Progenitor cell of endocrine pancreas (in vitro differentiated cells): ENCODE measurements around the gene NME3. TPM values are rescaled to one million over a fixed set of nuclear protein-coding genes. Genes with fewer than 3 reads are reported as not detected.

Experiments used
- DNase-seq: peaks from one replicate; pipeline ENCODE4 v3.0.0; 2021; ENCODE audit warnings: low spot score; ENCODE audit not compliant: unreplicated experiment
- H3K27ac Mint-ChIP-seq: 2 replicates; pipeline ENCODE4 v1.8.0; 2021; ENCODE audit warnings: mild to moderate bottlenecking, moderate library complexity, mixed read lengths
- H3K27me3 Mint-ChIP-seq: 2 replicates; pipeline ENCODE4 v1.8.0; 2021; ENCODE audit warnings: mixed read lengths
- H3K36me3 Mint-ChIP-seq: 2 replicates; pipeline ENCODE4 v1.8.0; 2022; ENCODE audit warnings: mixed read lengths; ENCODE audit not compliant: insufficient read depth
- H3K4me1 Mint-ChIP-seq: 2 replicates; pipeline ENCODE4 v1.8.0; 2021; ENCODE audit warnings: low read depth, mixed read lengths
- H3K4me3 Mint-ChIP-seq: 2 replicates; pipeline ENCODE4 v1.8.0; 2021; ENCODE audit warnings: low read depth, mild to moderate bottlenecking, moderate library complexity, mixed read lengths
- H3K9me3 Mint-ChIP-seq: 2 replicates; pipeline ENCODE4 v1.8.0; 2021; ENCODE audit warnings: low read depth, mixed read lengths
- total RNA-seq: library from RNA; stranded (reverse); gene quantifications from 2 replicates; pipeline ENCODE4 v1.2.1, GENCODE V29; 2021
- TF ChIP-seq, protein P1 (sequence below): fragments of 200-600 bp; sonication (generic); IDR thresholded peaks from one replicate; pipeline ENCODE4 v1.5.0; 2021; ENCODE audit warnings: antibody characterized with exemption, mild to moderate bottlenecking; ENCODE audit not compliant: unreplicated experiment

The NME3 gene
- total RNA-seq, 1 donor from 2014 or later = 34.4 TPM

DNA sequence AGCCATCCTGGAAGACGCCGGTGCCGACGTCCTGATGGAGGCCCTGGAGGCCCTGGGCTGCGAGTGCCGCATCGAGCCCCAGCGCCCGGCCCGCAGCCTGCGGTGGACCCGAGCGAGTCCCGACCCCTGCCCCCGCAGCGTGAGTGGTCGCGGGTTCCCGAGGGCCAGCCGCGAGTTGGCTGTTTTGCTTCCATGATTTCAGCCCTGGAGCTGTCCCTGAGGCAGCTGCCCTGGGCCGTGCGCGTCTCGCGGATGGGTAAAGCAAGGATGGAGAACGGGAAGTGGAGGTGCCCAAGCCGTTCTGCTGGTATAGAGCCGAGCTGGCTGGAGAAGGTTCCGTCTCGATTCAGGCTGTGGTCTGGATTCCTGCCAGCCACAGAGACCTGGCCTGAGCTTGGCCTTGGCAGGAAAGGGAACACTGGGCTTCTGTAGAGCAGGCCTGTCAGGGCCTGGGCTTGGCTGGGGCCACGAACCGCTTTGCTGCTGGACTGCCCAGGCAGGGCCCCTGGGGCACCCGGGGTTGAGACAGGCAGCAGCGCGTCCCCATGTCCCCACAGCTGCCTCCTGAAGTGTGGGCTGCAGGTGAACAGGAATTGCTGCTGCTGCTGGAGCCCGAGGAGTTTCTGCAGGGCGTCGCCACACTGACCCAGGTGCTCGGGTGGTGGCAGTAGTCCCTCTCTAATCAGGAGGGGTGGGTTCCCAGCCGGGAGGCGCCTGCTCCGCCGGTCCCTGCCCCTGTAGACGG, 2.5 kb upstream of the NME3 start:
- Mint-ChIP-seq H3K27ac (peak overlapping the region; percentile 64), H3K4me1 (peaks cover 9% of the 10 kb centered on the region), H3K27me3 (no peaks in the 10 kb centered on the region), H3K9me3 (no peaks in the 10 kb centered on the region), H3K4me3 (peak overlapping the region; percentile 94), H3K36me3 (peaks cover 3% of the 10 kb centered on the region)
- DNase-seq = no peak
- TF ChIP-seq, protein P1, sequence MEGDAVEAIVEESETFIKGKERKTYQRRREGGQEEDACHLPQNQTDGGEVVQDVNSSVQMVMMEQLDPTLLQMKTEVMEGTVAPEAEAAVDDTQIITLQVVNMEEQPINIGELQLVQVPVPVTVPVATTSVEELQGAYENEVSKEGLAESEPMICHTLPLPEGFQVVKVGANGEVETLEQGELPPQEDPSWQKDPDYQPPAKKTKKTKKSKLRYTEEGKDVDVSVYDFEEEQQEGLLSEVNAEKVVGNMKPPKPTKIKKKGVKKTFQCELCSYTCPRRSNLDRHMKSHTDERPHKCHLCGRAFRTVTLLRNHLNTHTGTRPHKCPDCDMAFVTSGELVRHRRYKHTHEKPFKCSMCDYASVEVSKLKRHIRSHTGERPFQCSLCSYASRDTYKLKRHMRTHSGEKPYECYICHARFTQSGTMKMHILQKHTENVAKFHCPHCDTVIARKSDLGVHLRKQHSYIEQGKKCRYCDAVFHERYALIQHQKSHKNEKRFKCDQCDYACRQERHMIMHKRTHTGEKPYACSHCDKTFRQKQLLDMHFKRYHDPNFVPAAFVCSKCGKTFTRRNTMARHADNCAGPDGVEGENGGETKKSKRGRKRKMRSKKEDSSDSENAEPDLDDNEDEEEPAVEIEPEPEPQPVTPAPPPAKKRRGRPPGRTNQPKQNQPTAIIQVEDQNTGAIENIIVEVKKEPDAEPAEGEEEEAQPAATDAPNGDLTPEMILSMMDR = peak; percentile 18

DNA sequence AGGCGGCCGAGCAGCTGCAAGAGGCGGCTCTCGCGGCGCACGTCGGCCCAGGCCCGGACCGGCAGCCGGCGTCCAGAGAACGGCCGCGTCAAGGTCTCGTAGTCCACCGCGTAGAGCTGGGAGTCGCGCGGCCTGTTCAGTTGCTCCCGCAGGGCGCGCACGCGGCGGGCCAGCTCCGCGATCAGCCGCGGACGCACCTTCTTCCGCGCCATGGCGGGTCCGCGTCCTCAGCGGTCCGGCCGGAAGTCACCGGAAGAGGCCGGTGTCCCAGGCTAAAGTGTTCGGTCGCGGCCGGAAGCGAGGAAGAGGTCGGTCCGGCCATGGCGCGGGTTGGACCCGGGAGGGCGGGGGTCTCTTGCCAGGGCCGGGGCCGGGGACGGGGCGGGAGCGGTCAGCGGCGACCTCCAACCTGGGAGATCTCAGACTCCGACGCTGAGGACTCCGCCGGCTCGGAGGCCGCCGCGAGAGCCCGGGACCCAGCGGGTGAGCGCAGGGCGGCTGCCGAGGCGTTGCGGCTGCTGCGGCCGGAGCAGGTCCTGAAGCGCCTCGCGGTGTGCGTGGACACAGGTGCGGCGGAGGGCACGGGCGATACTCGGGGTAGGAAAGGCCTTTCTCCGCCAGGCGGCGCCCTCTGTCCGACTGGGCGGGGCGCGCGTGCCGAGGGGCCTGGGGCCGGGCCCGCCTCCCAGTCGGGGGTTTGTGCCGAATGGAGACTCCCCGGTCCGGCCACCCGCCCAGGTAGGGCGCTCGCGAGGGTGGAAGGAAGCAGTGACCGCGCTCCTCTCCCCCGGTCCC, 1.8 kb upstream of the NME3 start, which contains the start of gene MRPS34:
TSS of gene MRPS34 (minus strand) at position 227 of the 795 bp plus-strand sequence. CDS start at position 212, 15 bp downstream.
- no peaks in the 10 kb centered on the region for H3K9me3 Mint-ChIP-seq
- H3K4me3 Mint-ChIP-seq = peak within 1 kb of the TSS; percentile 94
- peak; percentile 90 for DNase-seq
- peak within 1 kb of the TSS; percentile 98 for H3K27ac Mint-ChIP-seq
- no peaks in the 10 kb centered on the region for H3K27me3 Mint-ChIP-seq
- TF ChIP-seq, protein P1 = peak; percentile 95
- H3K36me3 Mint-ChIP-seq = peaks cover 4% of the 10 kb centered on the region
- peaks cover 9% of the 10 kb centered on the region for H3K4me1 Mint-ChIP-seq

DNA sequence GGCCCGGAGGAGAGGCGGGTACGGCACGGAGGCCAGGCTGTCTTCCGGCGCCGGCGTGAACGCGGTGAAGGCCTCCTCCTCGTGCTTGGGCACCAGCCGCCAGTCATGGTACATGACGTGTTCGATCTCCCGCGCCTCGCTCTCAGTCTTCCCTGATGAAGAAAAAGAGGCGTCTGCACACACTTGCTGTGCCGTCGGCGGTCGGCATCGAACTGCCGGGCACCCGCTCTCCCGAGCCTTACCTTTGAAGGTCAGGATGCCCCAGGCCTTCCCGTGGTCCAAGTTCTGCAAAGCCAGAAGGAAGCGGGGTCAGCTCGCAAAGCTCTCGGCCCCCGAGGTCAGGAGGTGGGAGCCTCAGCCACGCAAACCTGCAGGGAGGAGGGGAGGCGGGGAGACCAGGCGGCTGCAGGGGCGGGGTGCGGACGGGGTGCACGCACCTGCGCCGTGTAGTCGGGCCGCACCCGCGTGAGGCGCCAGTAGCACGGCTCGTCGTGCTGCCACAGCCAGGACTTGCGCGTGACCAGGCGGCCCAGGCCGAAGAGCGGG, 1.1 kb upstream of the NME3 start, which contains the start of gene EME2:
TSS of gene EME2 (plus strand) at position 449 of the 546 bp plus-strand sequence. CDS start 418 bp downstream, outside the sequence.
- peak within 1 kb of the TSS; percentile 98 for H3K27ac Mint-ChIP-seq
- H3K4me1 Mint-ChIP-seq = peaks cover 9% of the 10 kb centered on the region
- no peaks in the 10 kb centered on the region for H3K27me3 Mint-ChIP-seq
- peak within 1 kb of the TSS; percentile 94 for H3K4me3 Mint-ChIP-seq
- H3K36me3 Mint-ChIP-seq = peaks cover 6% of the 10 kb centered on the region
- no peaks in the 10 kb centered on the region for H3K9me3 Mint-ChIP-seq
- DNase-seq = no peak
- TF ChIP-seq, protein P1 = no peak

DNA sequence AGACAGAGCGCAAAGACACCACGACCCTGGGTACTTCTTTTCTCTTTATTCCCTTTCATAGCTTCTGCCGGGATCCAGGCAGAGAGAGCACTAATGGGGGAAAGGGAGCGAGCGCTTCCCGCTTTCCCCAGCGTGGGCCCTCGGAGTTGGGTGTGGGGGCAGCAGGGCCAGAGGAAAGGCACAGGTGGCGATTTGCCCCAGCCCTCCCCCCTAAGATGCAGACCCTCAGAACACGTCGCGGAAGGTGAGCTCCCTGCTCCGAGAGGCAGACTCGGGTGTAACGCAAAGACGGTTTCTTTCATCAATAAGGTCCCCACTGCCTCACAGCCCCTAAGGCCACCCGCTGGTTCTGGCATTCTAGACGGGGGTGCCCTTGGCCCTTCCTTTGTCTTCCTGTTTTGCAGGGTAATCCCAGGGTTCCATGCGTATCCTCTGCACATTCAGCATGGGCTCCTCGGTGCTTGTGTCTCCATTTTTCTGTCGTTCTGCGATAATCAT, 570 bp upstream of the NME3 start:
- peaks cover 9% of the 10 kb centered on the region for H3K4me1 Mint-ChIP-seq
- no peak for DNase-seq

More for the DNA sequence above, 570 bp upstream of the NME3 start:
- Mint-ChIP-seq H3K36me3 (peaks cover 6% of the 10 kb centered on the region), H3K4me3 (peak overlapping the region; percentile 94), H3K27ac (peak overlapping the region; percentile 98), H3K9me3 (no peaks in the 10 kb centered on the region), H3K27me3 (no peaks in the 10 kb centered on the region)
- TF ChIP-seq, protein P1 = no peak
